Measurements from ENCODE around the gene RABGEF1. TPM values are rescaled to one million over a fixed set of nuclear protein-coding genes. Genes with fewer than 3 reads are reported as not detected.
A peak's percentile ranks its signal among the peaks of the same experiment; 100 is the strongest.
"Not testable (repeated sequence)": the region's sequence is repeated elsewhere in the genome, so short reads cannot be mapped to it uniquely, and the experiment has no call there.

Gene RABGEF1
- total and polyA plus RNA-seq, 9 of the 15 experiments (the other 6 are each of a cell fraction or from before 2014, with no cell fraction given) = 7.0 to 29.3 (median 20.5) TPM

- no peak for TF ChIP-seq ZBTB11 (CRISPR knock-in tag; IDR thresholded peaks at IDR 0.05)
- no peak for TF ChIP-seq DMBX1 (CRISPR knock-in tag; IDR thresholded peaks at IDR 0.05; ENCODE audit: borderline replicate concordance)
These were observed 29.4 kb downstream of the RABGEF1 start (continued) for GRCh38 chr7:66769833-66770512.

- H3K27me3 ChIP-seq (ENCODE audit: control insufficient read depth in 2 of 2, insufficient read depth in 2 of 2, low read length in 2 of 2) = no peaks in the 10 kb centered on the region
- H2AFZ ChIP-seq (ENCODE audit: low read depth, low read length) = no peak overlapping the region
- WGBS (ENCODE audit: insufficient coverage, low coverage, missing lambda C conversion rate) = 90% methylated on average over 9 of the region's 9 CpGs
- no TSS peak for BruUV-seq (replicated peaks)
- no peak for TF ChIP-seq THAP7 (CRISPR knock-in tag; IDR thresholded peaks at IDR 0.05)
- TF ChIP-seq C11orf30 (IDR thresholded peaks at IDR 0.05; ENCODE audit: low read depth) = no peak
- TF ChIP-seq RFX1 (IDR thresholded peaks at IDR 0.05) = peak; percentile 63; the same call in 1 of the 2 replicates
- no peak for TF ChIP-seq DEAF1 (CRISPR knock-in tag; IDR thresholded peaks at IDR 0.05)
- peaks cover 3% of the 10 kb centered on the region; the same call in 1 of the 2 replicates for H4K20me1 ChIP-seq (replicated peaks; ENCODE audit: control insufficient read depth, insufficient read depth, low read length)
- ChIA-PET POLR2A (interaction anchor here (1.1 kb wide), 1 partner anchor 16 kb away, joined by 3 read pairs; no protein-coding TSS in a partner anchor), CTCF (ENCODE audit: low intra/inter-chr PET ratio) (no interaction called here)
- no peak overlapping the region for H3K27ac ChIP-seq (ENCODE audit: extremely low read depth, low read depth, low read length)
- H3K4me2 ChIP-seq (ENCODE audit: insufficient read depth, low read length) = no peak overlapping the region
- peaks cover 0 to 9% of the 10 kb centered on the region in 2 experiments; a peak in 1 of 5 replicates for H3K4me1 ChIP-seq (replicated peaks in 1 of 2; ENCODE audit: control insufficient read depth in 2 of 2, insufficient read depth in 2 of 2, low read length in 2 of 2)
- peaks cover 42% of the 10 kb centered on the region; the same call in 2 of the 3 replicates for H3K36me3 ChIP-seq (ENCODE audit: control insufficient read depth, insufficient read depth, low read length)
- FAIRE-seq = no peak
- H3K9me1 ChIP-seq (ENCODE audit: control insufficient read depth, insufficient read depth, low read length) = no peaks in the 10 kb centered on the region
- peaks cover 16% of the 10 kb centered on the region for H3K79me2 ChIP-seq (ENCODE audit: control insufficient read depth, insufficient read depth, low read length)
- no peak for DNase-seq (ENCODE audit: extremely low read depth in 1 of 4, low spot score in 3 of 4)
- H3K9me3 ChIP-seq (replicated peaks; ENCODE audit: control insufficient read depth, insufficient read depth, low read depth, low read length) = no peaks in the 10 kb centered on the region
- H3K4me3 ChIP-seq = no peak overlapping the region
- ATAC-seq = no peak
- intact Hi-C loops (cut with micrococcal nuclease) (no loop called here), in situ Hi-C loops (cut with MboI) (no loop called here)
- H3K9ac ChIP-seq (ENCODE audit: insufficient read depth in 1 of 2, low read depth in 2 of 2, low read length in 2 of 2) = no peak overlapping the region
These were observed 31.3 kb downstream of the RABGEF1 start for GRCh38 chr7:66771795-66772194.

GRCh38 chr7:66773744-66774143 lies 33.2 kb downstream of the RABGEF1 start:
- H3K4me1 ChIP-seq (replicated peaks in 1 of 2; ENCODE audit: control insufficient read depth in 2 of 2, insufficient read depth in 2 of 2, low read length in 2 of 2); H4K20me1 ChIP-seq (replicated peaks; ENCODE audit: control insufficient read depth, insufficient read depth, low read length); H3K79me2 ChIP-seq (ENCODE audit: control insufficient read depth, insufficient read depth, low read length); BruUV-seq (replicated peaks); H3K27me3 ChIP-seq (ENCODE audit: control insufficient read depth in 2 of 2, insufficient read depth in 2 of 2, low read length in 2 of 2); intact Hi-C loops (cut with micrococcal nuclease); H3K4me3 ChIP-seq; H3K9me3 ChIP-seq (replicated peaks; ENCODE audit: control insufficient read depth, insufficient read depth, low read depth, low read length); ATAC-seq; H3K9me1 ChIP-seq (ENCODE audit: control insufficient read depth, insufficient read depth, low read length); FAIRE-seq; H3K4me2 ChIP-seq (ENCODE audit: insufficient read depth, low read length); H3K27ac ChIP-seq (ENCODE audit: extremely low read depth, low read depth, low read length); CTCF ChIA-PET (ENCODE audit: low intra/inter-chr PET ratio); in situ Hi-C loops (cut with MboI); DNase-seq (ENCODE audit: extremely low read depth in 1 of 4, low spot score in 3 of 4); H2AFZ ChIP-seq (ENCODE audit: low read depth, low read length); H3K9ac ChIP-seq (ENCODE audit: insufficient read depth in 1 of 2, low read depth in 2 of 2, low read length in 2 of 2): not testable (repeated sequence)
- POLR2A ChIA-PET = interaction anchor here (1.3 to 1.4 kb wide), 2 partner anchors 8 to 15 kb away, joined by 4 to 5 read pairs; no protein-coding TSS in a partner anchor
- H3K36me3 ChIP-seq (ENCODE audit: control insufficient read depth, insufficient read depth, low read length) = peaks cover 55% of the 10 kb centered on the region; the same call in 2 of the 3 replicates
- WGBS (ENCODE audit: insufficient coverage, low coverage, missing lambda C conversion rate) = 98% methylated on average over 4 of the region's 4 CpGs
